Tibial nerve (tissue), 4 donors: ENCODE data around the gene LEFTY1. TPM values are rescaled to one million over a fixed set of nuclear protein-coding genes. Genes with fewer than 3 reads are reported as not detected.

Source experiments
- DNase-seq, 2 donors: peaks; one replicate each; pipeline ENCODE4 v3.0.0-alpha.2; 2019; ENCODE audit warnings: low spot score in 2 of 2
- H3K27ac ChIP-seq, 4 donors: fragments of 200-600 bp; sonication (generic) in 3 of 4; one replicate each; pipeline ENCODE4 v1.5.1; 2017 to 2019; ENCODE audit warnings: mild to moderate bottlenecking in 1 of 4
- H3K27me3 ChIP-seq, 2 donors: fragments of 200-600 bp; sonication (generic) in 1 of 2; one replicate each; pipeline versions ENCODE4 v1.5.1 to v1.6.0; 2017 to 2019
- H3K36me3 ChIP-seq, 3 donors: fragments of 200-600 bp; sonication (generic); one replicate each; pipeline ENCODE4 v1.5.1; 2018 to 2019
- H3K4me1 ChIP-seq, 4 donors: fragments of 200-600 bp; sonication (generic) in 3 of 4; one replicate each; pipeline ENCODE4 v1.5.1; 2017 to 2019
- H3K4me3 ChIP-seq, 4 donors: fragments of 200-600 bp; sonication (generic) in 3 of 4; one replicate each; pipeline ENCODE4 v1.5.1; 2017 to 2019; ENCODE audit warnings: mild to moderate bottlenecking in 1 of 4, moderate library complexity in 1 of 4
- H3K9me3 ChIP-seq, 4 donors: fragments of 200-600 bp; sonication (generic) in 3 of 4; one replicate each; pipeline ENCODE4 v1.5.1; 2017 to 2019
- EP300 ChIP-seq, 2 donors: sonication (generic); formaldehyde crosslinking; IDR thresholded peaks; one replicate each; pipeline ENCODE4 v1.6.1; 2017; ENCODE audit warnings: antibody characterized with exemption in 2 of 2, mild to moderate bottlenecking in 1 of 2
- POLR2A ChIP-seq, 2 donors: fragments of 450-650 bp; IDR thresholded peaks; one replicate each; pipeline ENCODE4 v1.6.1; 2017; ENCODE audit warnings: antibody characterized with exemption in 2 of 2, mild to moderate bottlenecking in 2 of 2, moderate library complexity in 2 of 2
- WGBS, 2 donors: methylation state at CpG; one replicate each; pipeline ENCODE4 v1.1.5; 2018; 5-methylcytosine and 5-hydroxymethylcytosine counted together
- total RNA-seq, 4 donors: library from RNA; depleted of rRNA; stranded (reverse); fragments of >200 nt; gene quantifications; one replicate each; pipeline ENCODE4 v1.1.0, GENCODE V29; 2016
- TF ChIP-seq, protein P1 (sequence below), 5 experiments: fragments of 200-600 bp in 3 of 5; fragments of 450-650 bp in 2 of 5; sonication (generic) in 3 of 5; IDR thresholded peaks; one replicate each; pipeline ENCODE4 v1.5.1; 2016 to 2019; ENCODE audit warnings: antibody characterized with exemption in 5 of 5, mild to moderate bottlenecking in 3 of 5, moderate library complexity in 2 of 5

The LEFTY1 gene
- total RNA-seq, 4 donors from 2014 or later = 0.20 TPM; not detected in 3

DNA sequence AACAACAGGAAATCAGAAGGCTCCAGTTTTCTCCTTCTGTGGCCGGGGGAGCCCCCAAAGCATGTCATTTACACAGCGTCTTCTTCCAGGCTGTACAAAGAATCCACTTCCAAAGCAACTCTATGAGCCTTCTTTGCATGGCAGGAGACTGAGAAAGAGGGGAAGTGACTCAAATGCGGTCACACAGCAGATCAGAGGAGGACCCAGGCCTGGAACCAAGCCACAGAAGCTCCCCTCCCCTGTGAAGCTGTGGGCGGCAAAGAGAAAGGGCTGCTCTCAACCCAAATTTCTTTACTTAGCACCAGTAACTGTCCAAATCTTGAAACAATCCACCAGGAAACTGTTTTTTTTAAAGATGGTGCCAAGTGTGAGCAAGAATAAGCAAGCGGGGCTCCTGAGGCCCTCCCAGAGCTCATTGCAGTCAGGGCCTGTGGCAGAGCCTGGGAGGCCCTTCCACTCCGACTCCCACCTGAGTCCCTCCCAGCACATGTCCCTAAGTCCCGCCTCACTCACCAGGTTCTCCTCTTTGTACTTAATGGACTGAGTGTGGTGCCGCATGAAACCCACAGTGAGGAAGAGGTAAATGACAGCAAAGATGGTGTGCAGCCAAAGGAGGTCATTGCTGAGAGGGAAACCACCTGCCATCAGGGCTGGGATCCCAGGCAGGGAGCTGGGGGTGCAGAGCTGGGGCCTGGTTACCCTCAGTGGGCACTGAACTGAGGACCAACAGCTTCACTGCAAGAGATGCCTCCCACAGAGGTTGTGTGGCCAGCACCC is 22.7 kb downstream of the LEFTY1 start:
- H3K27ac ChIP-seq = no peak overlapping the region
- 68 to 76% methylated on average over 7 to 8 of the region's 8 CpGs for WGBS, 2 donors
- H3K9me3 ChIP-seq = no peaks in the 10 kb centered on the region
- no peak for TF ChIP-seq POLR2A (IDR thresholded peaks at IDR 0.05)
- TF ChIP-seq, protein P1, sequence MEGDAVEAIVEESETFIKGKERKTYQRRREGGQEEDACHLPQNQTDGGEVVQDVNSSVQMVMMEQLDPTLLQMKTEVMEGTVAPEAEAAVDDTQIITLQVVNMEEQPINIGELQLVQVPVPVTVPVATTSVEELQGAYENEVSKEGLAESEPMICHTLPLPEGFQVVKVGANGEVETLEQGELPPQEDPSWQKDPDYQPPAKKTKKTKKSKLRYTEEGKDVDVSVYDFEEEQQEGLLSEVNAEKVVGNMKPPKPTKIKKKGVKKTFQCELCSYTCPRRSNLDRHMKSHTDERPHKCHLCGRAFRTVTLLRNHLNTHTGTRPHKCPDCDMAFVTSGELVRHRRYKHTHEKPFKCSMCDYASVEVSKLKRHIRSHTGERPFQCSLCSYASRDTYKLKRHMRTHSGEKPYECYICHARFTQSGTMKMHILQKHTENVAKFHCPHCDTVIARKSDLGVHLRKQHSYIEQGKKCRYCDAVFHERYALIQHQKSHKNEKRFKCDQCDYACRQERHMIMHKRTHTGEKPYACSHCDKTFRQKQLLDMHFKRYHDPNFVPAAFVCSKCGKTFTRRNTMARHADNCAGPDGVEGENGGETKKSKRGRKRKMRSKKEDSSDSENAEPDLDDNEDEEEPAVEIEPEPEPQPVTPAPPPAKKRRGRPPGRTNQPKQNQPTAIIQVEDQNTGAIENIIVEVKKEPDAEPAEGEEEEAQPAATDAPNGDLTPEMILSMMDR (IDR thresholded peaks at IDR 0.05) = no peak
- no peak for TF ChIP-seq EP300 (IDR thresholded peaks at IDR 0.05)
- no peak overlapping the region for H3K4me3 ChIP-seq
- H3K4me1 ChIP-seq = peaks cover 0 to 5% (median 1%) of the 10 kb centered on the region in 4 donors
- peaks cover 0 to 100% (median 37%) of the 10 kb centered on the region in 3 donors for H3K36me3 ChIP-seq
- DNase-seq = no peak
- H3K27me3 ChIP-seq = no peaks in the 10 kb centered on the region

DNA sequence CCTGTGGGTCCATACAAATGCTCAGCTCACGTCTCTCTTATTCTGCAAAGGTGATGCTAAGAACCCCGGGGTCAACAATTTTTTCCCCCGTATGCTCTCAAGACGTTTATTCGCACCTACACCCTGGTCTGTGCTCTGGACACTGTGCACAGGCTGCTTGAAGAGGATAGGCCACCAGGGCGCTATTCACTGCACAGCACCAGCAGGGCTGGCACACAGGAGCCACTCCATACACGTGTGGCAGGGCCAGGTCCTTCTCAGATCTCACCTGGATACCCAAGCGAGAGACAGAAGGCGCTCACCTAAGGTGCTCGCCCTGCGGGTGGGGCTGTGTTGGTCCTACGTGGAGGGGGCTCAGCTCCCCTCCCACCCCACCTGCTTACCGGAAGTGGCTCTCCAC is 23.4 kb downstream of the LEFTY1 start:
- no peaks in the 10 kb centered on the region for H3K27me3 ChIP-seq
- 76 to 88% methylated on average over 9 to 13 of the region's 13 CpGs for WGBS, 2 donors
- no peak overlapping the region for H3K27ac ChIP-seq
- H3K4me3 ChIP-seq = no peak overlapping the region
- no peak for TF ChIP-seq POLR2A (IDR thresholded peaks at IDR 0.05)
- TF ChIP-seq, protein P1 (IDR thresholded peaks at IDR 0.05) = no peak
- no peak for TF ChIP-seq EP300 (IDR thresholded peaks at IDR 0.05)
- no peaks in the 10 kb centered on the region for H3K9me3 ChIP-seq
- H3K36me3 ChIP-seq = peaks cover 2 to 100% (median 33%) of the 10 kb centered on the region in 3 donors
- no peak for DNase-seq
- H3K4me1 ChIP-seq = peaks cover 0 to 5% (median 1%) of the 10 kb centered on the region in 4 donors

DNA sequence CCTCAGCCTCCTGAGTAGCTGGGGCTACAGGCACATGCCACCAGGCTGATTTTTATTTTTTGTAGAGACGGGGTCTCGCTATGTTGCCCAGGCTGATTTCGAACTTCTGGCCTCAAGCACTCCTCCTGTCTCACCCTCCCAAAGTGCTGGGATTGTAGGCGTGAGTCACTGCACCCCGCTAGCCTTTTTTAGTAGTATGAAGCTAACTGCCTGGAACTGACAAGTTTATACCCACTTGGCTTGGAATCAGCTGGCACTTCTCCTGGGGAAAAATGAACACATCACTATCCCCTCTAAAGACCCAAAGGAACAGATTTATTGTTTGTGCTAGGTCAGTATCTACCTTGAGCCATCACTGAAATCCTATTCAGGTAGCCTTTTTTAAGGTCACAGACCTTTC is 25.8 kb downstream of the LEFTY1 start:
- 94 to 96% methylated on average over 5 of the region's 5 CpGs for WGBS, 2 donors
- Histone ChIP-seq H3K9me3 (no peaks in the 10 kb centered on the region), H3K36me3 (peaks cover 2 to 100% (median 33%) of the 10 kb centered on the region in 3 donors), H3K4me3 (no peak overlapping the region), H3K4me1 (peaks cover 0 to 5% (median 1%) of the 10 kb centered on the region in 4 donors), H3K27ac (no peak overlapping the region), H3K27me3 (no peaks in the 10 kb centered on the region)
- TF ChIP-seq EP300 (IDR thresholded peaks at IDR 0.05) (no peak), POLR2A (IDR thresholded peaks at IDR 0.05) (no peak)
- TF ChIP-seq, protein P1 (IDR thresholded peaks at IDR 0.05) = no peak
- no peak for DNase-seq

DNA sequence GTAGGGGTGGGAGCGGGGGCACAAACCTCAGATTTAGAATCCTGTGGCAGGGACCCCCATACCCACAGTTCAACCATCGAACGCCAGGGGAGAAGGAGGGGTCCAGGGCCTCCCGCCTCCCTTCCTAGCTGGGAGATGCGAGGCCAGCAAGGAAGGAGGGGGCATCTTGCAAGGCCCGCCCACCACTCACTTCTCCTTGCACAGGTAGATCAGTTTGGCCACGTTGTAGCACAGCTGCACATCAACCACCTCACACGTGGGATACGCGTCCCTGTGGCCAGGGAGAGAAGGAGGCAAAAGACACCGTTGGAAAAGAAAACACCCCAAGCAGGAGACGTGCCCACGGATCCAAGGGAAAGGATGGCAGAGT is 26.4 kb downstream of the LEFTY1 start:
- no peak overlapping the region for H3K27ac ChIP-seq
- no peak overlapping the region for H3K4me3 ChIP-seq
- H3K4me1 ChIP-seq = peaks cover 0 to 5% (median 1%) of the 10 kb centered on the region in 4 donors
- no peaks in the 10 kb centered on the region for H3K9me3 ChIP-seq
- H3K27me3 ChIP-seq = no peaks in the 10 kb centered on the region
- no peak for DNase-seq
- WGBS, 2 donors = 83 to 85% methylated on average over 12 to 13 of the region's 13 CpGs
- H3K36me3 ChIP-seq = peaks cover 2 to 98% (median 32%) of the 10 kb centered on the region in 3 donors
- no peak for TF ChIP-seq EP300 (IDR thresholded peaks at IDR 0.05)
- TF ChIP-seq, protein P1 (IDR thresholded peaks at IDR 0.05) = no peak
- no peak for TF ChIP-seq POLR2A (IDR thresholded peaks at IDR 0.05)

DNA sequence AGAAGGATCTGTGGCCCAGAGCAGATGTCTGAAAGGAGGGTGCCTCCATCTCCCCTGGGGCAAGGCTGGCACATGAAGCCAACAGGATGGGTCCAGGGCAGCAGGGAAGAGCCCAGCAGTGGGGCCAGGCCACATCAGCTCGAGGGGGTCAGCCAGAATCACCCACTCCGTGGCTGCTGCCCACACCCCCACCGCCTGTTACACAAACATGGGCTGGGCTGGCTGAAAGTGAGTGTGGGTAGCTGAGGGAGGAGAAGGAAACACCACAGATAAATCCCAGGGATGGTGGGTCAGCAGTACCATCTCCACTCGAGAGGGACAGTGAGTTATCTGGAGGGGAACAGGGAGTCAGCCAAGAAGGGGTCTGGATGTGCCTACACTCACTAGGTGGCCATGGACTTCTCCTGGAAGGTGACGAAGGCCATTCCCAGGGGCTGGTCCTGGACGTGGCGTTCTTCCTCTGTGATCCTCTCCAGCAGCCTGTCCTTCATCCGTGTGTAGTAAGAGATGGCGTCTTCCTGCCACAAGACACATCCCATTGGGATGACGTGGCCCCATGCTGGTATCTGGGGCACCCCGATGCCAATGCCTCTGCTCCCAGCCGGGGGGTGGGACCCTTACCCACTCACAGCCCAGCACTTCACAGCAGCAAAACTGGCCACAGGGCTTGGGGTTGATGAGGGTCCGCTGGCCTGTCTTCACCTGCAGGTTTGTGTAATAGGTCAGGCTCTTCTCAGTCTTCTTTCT is 26.9 kb downstream of the LEFTY1 start:
- H3K4me3 ChIP-seq = no peak overlapping the region
- TF ChIP-seq, protein P1 (IDR thresholded peaks at IDR 0.05) = no peak
- TF ChIP-seq POLR2A (IDR thresholded peaks at IDR 0.05) (no peak), EP300 (IDR thresholded peaks at IDR 0.05) (no peak)
- H3K9me3 ChIP-seq = no peaks in the 10 kb centered on the region
- no peak overlapping the region for H3K27ac ChIP-seq
- no peak for DNase-seq
- peaks cover 2 to 98% (median 26%) of the 10 kb centered on the region in 3 donors for H3K36me3 ChIP-seq
- 84 to 86% methylated on average over 13 of the region's 13 CpGs for WGBS, 2 donors
- peaks cover 0 to 5% (median 1%) of the 10 kb centered on the region in 4 donors for H3K4me1 ChIP-seq
- H3K27me3 ChIP-seq = no peaks in the 10 kb centered on the region
